A673 (cell line): ENCODE data around the gene AMZ1. TPM values are rescaled to one million over a fixed set of nuclear protein-coding genes. Genes with fewer than 3 reads are reported as not detected.

Experiments
- BruUV-seq: library from RNA; stranded (reverse); fragments of 400-500 nt; replicated peaks from 2 replicates; lab custom pipeline; 2021; lab: Mats Ljungman, UMichigan
- CTCF ChIA-PET: fragments of 300-600 bp; sonication (Branson Sonifier 250); formaldehyde crosslinking; loops from one replicate; lab custom pipeline; 2022; ENCODE audit warnings: antibody characterized with exemption; lab: Charles Lee
- POLR2A ChIA-PET: fragments of 300-600 bp; sonication (Branson Sonifier 250); formaldehyde crosslinking; loops from one replicate; lab custom pipeline; 2022; ENCODE audit warnings: antibody characterized with exemption; ENCODE audit not compliant: low non-redundant PET; lab: Charles Lee
- DNase-seq: peaks from one replicate; pipeline ENCODE4 v3.0.0-alpha.2; 2015; ENCODE audit warnings: low spot score
- H3K27ac ChIP-seq: fragments of 200-600 bp; sonication (generic); 2 replicates; pipeline ENCODE4 v1.5.1; 2016; ENCODE audit warnings: mixed run types, low read depth, mild to moderate bottlenecking, mixed read lengths, antibody characterized with exemption, low read length; ENCODE audit not compliant: poor library complexity, severe bottlenecking
- H3K27me3 ChIP-seq: fragments of 200-600 bp; sonication (generic); replicated peaks from 2 replicates; pipeline ENCODE4 v1.6.1; 2017; ENCODE audit warnings: mixed run types, low read depth, mild to moderate bottlenecking, mixed read lengths, antibody characterized with exemption, low read length; ENCODE audit not compliant: insufficient read depth, poor library complexity
- H3K36me3 ChIP-seq: fragments of 200-600 bp; sonication (generic); 2 replicates; pipeline ENCODE4 v1.6.1; 2016; ENCODE audit warnings: mixed run types, mild to moderate bottlenecking, mixed read lengths, antibody characterized with exemption, low read length; ENCODE audit not compliant: insufficient read depth, poor library complexity, severe bottlenecking
- H3K4me1 ChIP-seq: fragments of 200-600 bp; sonication (generic); 2 replicates; pipeline ENCODE4 v1.6.1; 2017; ENCODE audit warnings: mixed run types, mild to moderate bottlenecking, mixed read lengths, antibody characterized with exemption, low read length; ENCODE audit not compliant: insufficient read depth, poor library complexity, severe bottlenecking
- H3K4me3 ChIP-seq: fragments of 200-600 bp; sonication (generic); 2 replicates; pipeline ENCODE4 v1.5.1; 2016; ENCODE audit warnings: low read depth, mixed run types, mild to moderate bottlenecking, mixed read lengths, low read length; ENCODE audit not compliant: poor library complexity, severe bottlenecking
- H3K9me3 ChIP-seq: fragments of 200-600 bp; sonication (generic); 2 replicates; pipeline ENCODE4 v1.6.1; 2016; ENCODE audit warnings: mixed run types, low read depth, mild to moderate bottlenecking, mixed read lengths, antibody characterized with exemption, low read length; ENCODE audit not compliant: poor library complexity, severe bottlenecking
- EZH2 ChIP-seq: fragments of 200-600 bp; sonication (generic); IDR thresholded peaks from 2 replicates; pipeline ENCODE4 v1.6.1; 2017; ENCODE audit warnings: borderline replicate concordance, low read depth, mild to moderate bottlenecking, mixed read lengths, antibody characterized with exemption, low read length; ENCODE audit not compliant: poor library complexity, severe bottlenecking
- intact Hi-C: fragments of 100-400 bp; cut with micrococcal nuclease; formaldehyde crosslinking; loops from one replicate; pipeline ENCODE4 v1.10.0; 2022; ENCODE audit not compliant: unreplicated experiment
- total RNA-seq: library from RNA; stranded (reverse); gene quantifications from 2 replicates; pipeline ENCODE4 v1.2.3, GENCODE V29; 2021
- TF ChIP-seq, protein P1 (sequence below): fragments of 300-800, 200-600 bp; sonication (generic); conservative IDR thresholded peaks from 2 replicates; pipeline ENCODE4 v1.5.1; 2017; ENCODE audit warnings: low read depth, mild to moderate bottlenecking, antibody characterized with exemption, low read length, moderate library complexity, mixed read lengths

AMZ1 gene
- total RNA-seq, 1 experiment from 2014 or later, result not detected

DNA sequence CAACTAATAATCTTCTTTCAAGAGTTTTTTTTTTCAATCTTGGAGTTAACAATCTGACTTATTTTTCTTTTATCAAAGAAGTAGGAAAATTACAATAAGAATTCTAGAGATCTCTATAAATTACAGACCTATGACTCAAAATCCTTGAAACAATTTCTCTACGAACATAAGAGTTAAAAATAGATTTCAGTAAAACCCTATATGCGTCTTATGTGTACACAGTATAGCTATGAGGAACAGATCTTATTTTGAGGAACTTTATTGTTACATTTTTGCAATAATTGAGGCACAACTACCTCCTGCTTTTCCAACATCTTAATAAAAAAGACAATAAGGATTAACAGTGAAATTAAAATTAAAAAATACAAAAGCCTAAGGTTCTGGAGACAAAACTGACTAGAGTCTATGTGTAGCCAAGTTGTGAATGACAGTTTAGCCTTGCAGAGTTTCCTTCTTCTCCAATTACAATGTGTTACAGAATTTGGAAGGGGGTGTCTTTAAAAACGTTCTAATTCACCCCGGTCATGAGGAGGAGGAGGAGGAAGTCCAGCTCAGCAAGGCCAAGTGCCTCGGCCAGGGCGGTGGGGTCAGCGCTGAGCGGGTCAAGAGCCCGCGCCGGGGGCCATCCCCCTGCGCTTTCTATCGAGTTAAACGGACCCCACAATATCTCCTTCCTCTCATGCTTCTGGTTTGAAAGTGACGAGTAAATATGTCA lies 40.5 kb downstream of the AMZ1 start:
- no peak for DNase-seq
- Histone ChIP-seq H3K36me3 (no peaks in the 10 kb centered on the region), H3K27me3 (no peaks in the 10 kb centered on the region), H3K9me3 (no peaks in the 10 kb centered on the region), H3K27ac (no peak overlapping the region), H3K4me3 (no peak overlapping the region), H3K4me1 (no peaks in the 10 kb centered on the region)
- ChIA-PET CTCF (no interaction called here), POLR2A (no interaction called here)
- TSS peak; percentile 16 for BruUV-seq
- TF ChIP-seq EZH2, result no peak
- TF ChIP-seq, protein P1, sequence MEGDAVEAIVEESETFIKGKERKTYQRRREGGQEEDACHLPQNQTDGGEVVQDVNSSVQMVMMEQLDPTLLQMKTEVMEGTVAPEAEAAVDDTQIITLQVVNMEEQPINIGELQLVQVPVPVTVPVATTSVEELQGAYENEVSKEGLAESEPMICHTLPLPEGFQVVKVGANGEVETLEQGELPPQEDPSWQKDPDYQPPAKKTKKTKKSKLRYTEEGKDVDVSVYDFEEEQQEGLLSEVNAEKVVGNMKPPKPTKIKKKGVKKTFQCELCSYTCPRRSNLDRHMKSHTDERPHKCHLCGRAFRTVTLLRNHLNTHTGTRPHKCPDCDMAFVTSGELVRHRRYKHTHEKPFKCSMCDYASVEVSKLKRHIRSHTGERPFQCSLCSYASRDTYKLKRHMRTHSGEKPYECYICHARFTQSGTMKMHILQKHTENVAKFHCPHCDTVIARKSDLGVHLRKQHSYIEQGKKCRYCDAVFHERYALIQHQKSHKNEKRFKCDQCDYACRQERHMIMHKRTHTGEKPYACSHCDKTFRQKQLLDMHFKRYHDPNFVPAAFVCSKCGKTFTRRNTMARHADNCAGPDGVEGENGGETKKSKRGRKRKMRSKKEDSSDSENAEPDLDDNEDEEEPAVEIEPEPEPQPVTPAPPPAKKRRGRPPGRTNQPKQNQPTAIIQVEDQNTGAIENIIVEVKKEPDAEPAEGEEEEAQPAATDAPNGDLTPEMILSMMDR, result no peak
- intact Hi-C loops, result no loop called here

DNA sequence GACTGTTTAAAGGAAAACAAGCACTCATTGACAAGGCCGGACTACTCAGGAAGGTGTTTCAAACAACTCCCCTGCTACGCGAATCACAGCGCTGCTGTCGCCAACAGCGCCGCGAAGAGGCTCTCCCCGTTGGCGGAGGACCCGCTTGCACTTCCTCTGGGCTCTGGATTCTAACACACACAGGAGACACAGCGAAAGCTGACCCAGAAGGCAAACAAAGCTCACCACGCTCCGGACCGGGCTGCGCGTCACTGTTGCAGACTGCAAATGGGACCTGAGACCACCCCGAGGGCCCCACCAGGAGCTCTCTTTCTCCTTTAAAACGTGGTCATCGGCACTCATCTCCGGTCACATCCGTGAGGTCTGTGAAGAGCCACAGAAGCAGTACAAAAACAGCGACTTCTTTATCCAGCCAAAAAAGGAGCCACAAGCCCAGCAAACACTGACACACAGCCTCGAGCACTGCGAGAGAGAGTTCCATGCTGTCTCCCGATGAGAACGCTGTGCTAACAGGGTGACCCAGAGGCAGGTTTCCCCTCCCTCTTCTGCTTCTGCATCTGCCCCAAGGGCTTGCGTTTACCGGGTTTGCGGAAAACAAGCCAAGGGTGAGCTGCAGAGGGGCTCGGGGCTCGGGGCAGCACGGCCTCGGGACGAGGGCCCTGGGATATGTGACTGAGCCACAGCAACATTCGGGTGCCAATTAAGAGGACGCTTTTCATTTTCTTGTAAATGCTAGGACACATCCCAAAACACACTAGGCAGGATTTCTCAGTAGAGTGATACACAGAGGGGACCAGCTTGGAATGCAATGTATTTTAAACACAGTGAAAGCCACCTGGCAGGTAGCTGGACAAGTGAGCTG lies 41.3 kb downstream of the AMZ1 start:
- no peak overlapping the region for H3K4me3 ChIP-seq
- no peak overlapping the region for H3K27ac ChIP-seq
- TF ChIP-seq, protein P1, result no peak
- TF ChIP-seq EZH2, result no peak
- no peaks in the 10 kb centered on the region for H3K4me1 ChIP-seq
- no peaks in the 10 kb centered on the region for H3K9me3 ChIP-seq
- CTCF ChIA-PET, result no interaction called here
- no peaks in the 10 kb centered on the region for H3K36me3 ChIP-seq
- no peak for DNase-seq
- POLR2A ChIA-PET, result no interaction called here
- no peaks in the 10 kb centered on the region for H3K27me3 ChIP-seq
- intact Hi-C loops, result no loop called here
- BruUV-seq, result no TSS peak

DNA sequence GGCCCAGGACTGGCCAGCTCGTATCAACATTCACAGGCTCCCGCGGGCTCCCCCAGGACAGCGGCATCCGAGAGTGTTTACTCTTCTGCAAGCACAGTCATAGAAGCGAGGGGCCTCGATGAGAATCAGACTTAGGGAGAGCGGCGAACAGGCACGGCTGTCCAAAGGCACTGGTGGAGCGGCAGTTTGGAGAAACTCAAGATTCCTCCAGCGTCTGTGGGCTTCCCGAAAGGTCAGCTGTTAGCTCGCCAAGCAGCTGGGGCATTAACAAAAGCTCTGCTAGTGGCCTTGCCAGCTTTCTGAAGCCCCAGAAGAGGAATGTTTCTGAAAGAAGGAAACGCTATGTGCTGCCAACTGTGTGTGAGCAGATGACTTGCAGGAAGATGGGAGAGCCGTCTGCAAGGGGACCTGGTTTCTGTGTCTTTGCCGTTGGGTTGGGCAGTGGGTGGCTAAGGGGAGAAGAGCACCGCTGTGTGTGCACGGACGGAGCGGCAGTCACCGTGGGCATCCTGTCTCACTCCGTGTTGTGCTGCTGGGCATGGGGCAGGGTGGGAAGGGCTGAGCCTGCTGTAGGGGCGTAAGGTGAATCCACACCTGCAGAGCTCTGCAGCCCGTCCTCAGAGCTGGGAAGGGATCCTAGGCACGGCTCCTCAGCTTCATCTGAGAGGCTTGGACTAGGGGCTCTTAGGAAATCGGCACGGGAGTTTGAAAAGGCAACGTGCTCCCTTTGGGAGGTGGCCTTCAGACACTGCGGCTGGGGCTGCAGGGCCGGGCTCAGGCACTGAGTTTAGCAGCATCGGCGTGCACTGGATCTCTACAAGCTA lies 42.1 kb downstream of the AMZ1 start:
- Histone ChIP-seq H3K27me3 (no peaks in the 10 kb centered on the region), H3K27ac (no peak overlapping the region), H3K36me3 (no peaks in the 10 kb centered on the region), H3K4me3 (no peak overlapping the region), H3K9me3 (no peaks in the 10 kb centered on the region), H3K4me1 (peaks cover 6% of the 10 kb centered on the region)
- ChIA-PET POLR2A (no interaction called here), CTCF (no interaction called here)
- intact Hi-C loops, result no loop called here
- DNase-seq, result no peak
- no peak for TF ChIP-seq EZH2
- TF ChIP-seq, protein P1, result no peak
- no TSS peak for BruUV-seq
